HCT116 (cell line): Measurements from ENCODE around the gene BCS1L. TPM values are rescaled to one million over a fixed set of nuclear protein-coding genes. Genes with fewer than 3 reads are reported as not detected.

Experiments
- ATAC-seq: fragments of 200-7000 bp; cut with Tn5 transposase; 2 replicates; pipeline ENCODE4 v1.9.1; 2020; ENCODE audit warnings: mild to moderate bottlenecking, moderate library complexity
- BruUV-seq: library from RNA; stranded (reverse); fragments of 400-500 nt; replicated peaks from 2 replicates; lab custom pipeline; 2021; lab: Mats Ljungman, UMichigan
- CTCF ChIA-PET: fragments of 300-600 bp; sonication (Branson Sonifier 250); formaldehyde crosslinking; loops from one replicate; lab custom pipeline; 2021; ENCODE audit warnings: antibody characterized with exemption; lab: Charles Lee
- POLR2A ChIA-PET: fragments of 300-600, 350-600 bp; sonication (Branson Sonifier 250); formaldehyde crosslinking; loops from one replicate; lab custom pipeline; 2021; ENCODE audit warnings: antibody characterized with exemption; lab: Charles Lee
- RAD21 ChIA-PET, 2 experiments: fragments of 300-600 bp; sonication (Branson Sonifier 250); formaldehyde crosslinking; loops; one replicate each; lab custom pipeline; 2023; ENCODE audit warnings: low total read pairs in 2 of 2; ENCODE audit not compliant: uncharacterized antibody in 2 of 2, unreplicated experiment in 2 of 2, low non-redundant PET in 1 of 2; lab: Charles Lee
- DNase-seq: peaks from one replicate; pipeline ENCODE4 v3.0.0-alpha.2; 2010; ENCODE audit warnings: low read depth, low spot score
- H2AFZ ChIP-seq: fragments of 200-600 bp; shearing (Covaris generic), sonication (generic); 2 replicates; pipeline ENCODE4 v1.6.1; 2017; ENCODE audit warnings: low read depth, mixed run types, mixed read lengths, antibody characterized with exemption, low read length; ENCODE audit not compliant: poor library complexity, severe bottlenecking
- H3K27ac ChIP-seq: 2 replicates; pipeline ENCODE4 v1.5.1; 2012; ENCODE audit warnings: low read depth, low read length
- H3K27me3 ChIP-seq: fragments of 200-600 bp; sonication (generic); 2 replicates; pipeline ENCODE4 v1.6.1; 2016; ENCODE audit warnings: mixed run types, low read length, mixed read lengths; ENCODE audit not compliant: insufficient read depth
- H3K36me3 ChIP-seq, 2 experiments: fragments of 200-500 bp in 1 of 2; fragments of 200-600 bp in 1 of 2; sonication (Bioruptor generic) in 1 of 2; sonication (generic) in 1 of 2; 2 replicates each; pipeline versions ENCODE4 v1.5.1 to v1.6.1; 2014 to 2016; ENCODE audit warnings: low read length in 2 of 2, inconsistent platforms in 1 of 2, mixed read lengths in 1 of 2, mixed run types in 1 of 2; ENCODE audit not compliant: insufficient read depth in 2 of 2, control insufficient read depth in 1 of 2
- H3K4me1 ChIP-seq, 2 experiments: fragments of 200-600 bp in 1 of 2; sonication (generic) in 1 of 2; 2 replicates each; pipeline versions ENCODE4 v1.5.1 to v1.6.1; 2012 to 2017; ENCODE audit warnings: low read length in 2 of 2, inconsistent platforms in 1 of 2, mild to moderate bottlenecking in 1 of 2, mixed read lengths in 1 of 2, mixed run types in 1 of 2, moderate library complexity in 1 of 2; ENCODE audit not compliant: insufficient read depth in 2 of 2, control insufficient read depth in 1 of 2
- H3K4me2 ChIP-seq: fragments of 200-600 bp; sonication (generic); 2 replicates; pipeline ENCODE4 v1.6.1; 2017; ENCODE audit warnings: mixed run types, low read length, mixed read lengths
- H3K4me3 ChIP-seq, 2 experiments: fragments of 200-600 bp in 1 of 2; sonication (generic) in 1 of 2; replicated peaks in 1 of 2; 2 replicates each; pipeline ENCODE4 v1.5.1; 2011 to 2016; ENCODE audit warnings: low read length in 2 of 2, control low read depth in 1 of 2, low read depth in 1 of 2, mild to moderate bottlenecking in 1 of 2, mixed read lengths in 1 of 2, mixed run types in 1 of 2
- H3K79me2 ChIP-seq: fragments of 200-600 bp; sonication (generic); 2 replicates; pipeline ENCODE4 v1.6.1; 2017; ENCODE audit warnings: mild to moderate bottlenecking, mixed run types, low read length, moderate library complexity, mixed read lengths; ENCODE audit not compliant: insufficient read depth
- H3K9ac ChIP-seq: fragments of 200-600 bp; sonication (generic); 2 replicates; pipeline ENCODE4 v1.6.1; 2016; ENCODE audit warnings: low read length, mixed read lengths
- H3K9me2 ChIP-seq: fragments of 200-600 bp; sonication (generic), shearing (Covaris generic); 2 replicates; pipeline ENCODE4 v1.6.1; 2017; ENCODE audit warnings: mixed run types, mild to moderate bottlenecking, moderate library complexity; ENCODE audit not compliant: insufficient read depth
- H3K9me3 ChIP-seq, 2 experiments: fragments of 200-500 bp in 1 of 2; fragments of 200-600 bp in 1 of 2; sonication (Bioruptor generic) in 1 of 2; sonication (generic) in 1 of 2; 2 replicates each; pipeline ENCODE4 v1.6.1; 2014 to 2017; ENCODE audit warnings: low read length in 2 of 2, mixed read lengths in 2 of 2, inconsistent platforms in 1 of 2, low read depth in 1 of 2, mild to moderate bottlenecking in 1 of 2, mixed run types in 1 of 2, moderate library complexity in 1 of 2; ENCODE audit not compliant: control insufficient read depth in 1 of 2, insufficient read depth in 1 of 2
- H4K20me1 ChIP-seq: fragments of 200-600 bp; sonication (generic), shearing (Covaris generic); 2 replicates; pipeline ENCODE4 v1.6.1; 2017; ENCODE audit warnings: mixed run types, mild to moderate bottlenecking, moderate library complexity; ENCODE audit not compliant: insufficient read depth
- ATF3 ChIP-seq: IDR thresholded peaks from 2 replicates; pipeline ENCODE4 v1.6.1; 2012
- CTCF ChIP-seq, 3 experiments: fragments of 200-600 bp in 1 of 3; sonication (generic) in 1 of 3; IDR thresholded peaks in 2 of 3; conservative IDR thresholded peaks in 1 of 3; 2 replicates each; pipeline ENCODE4 v1.5.1; 2012 to 2017; ENCODE audit warnings: low read depth in 2 of 3, low read length in 2 of 3, antibody characterized with exemption in 1 of 3, borderline replicate concordance in 1 of 3, control low read depth in 1 of 3, mild to moderate bottlenecking in 1 of 3, mixed read lengths in 1 of 3, mixed run types in 1 of 3, moderate library complexity in 1 of 3; ENCODE audit not compliant: insufficient read depth in 1 of 3
- POLR2A ChIP-seq: IDR thresholded peaks from 2 replicates; pipeline ENCODE4 v1.7.0; 2011; ENCODE audit warnings: borderline replicate concordance; ENCODE audit not compliant: insufficient read depth, insufficient read length; ENCODE audit errors: extremely low read depth
- RAD21 ChIP-seq: IDR thresholded peaks from 2 replicates; pipeline ENCODE4 v1.6.1; 2012; ENCODE audit warnings: low read depth, mild to moderate bottlenecking
- SIN3A ChIP-seq: IDR thresholded peaks from 2 replicates; pipeline ENCODE4 v1.6.1; 2012; ENCODE audit warnings: low read depth
- SRF ChIP-seq: IDR thresholded peaks from 2 replicates; pipeline ENCODE4 v1.6.1; 2012; ENCODE audit warnings: low read depth
- intact Hi-C: fragments of 100-400 bp; cut with micrococcal nuclease; formaldehyde crosslinking; loops from 2 replicates; pipeline ENCODE4 v1.10.0; 2022
- total RNA-seq: library from RNA; stranded (reverse); gene quantifications from one replicate; pipeline ENCODE4 v1.2.1, GENCODE V29; 2021; ENCODE audit not compliant: unreplicated experiment

BCS1L gene
- total RNA-seq, 1 experiment from 2014 or later, result 57.4 TPM

- no peak overlapping the region for H3K4me3 ChIP-seq
- ChIA-PET RAD21 (no interaction called here), CTCF (interaction anchor here (1.3 to 3.5 kb wide), 4 partner anchors 10 to 378 kb away, joined by 3 to 18 read pairs (median 4); partner anchors contain the start of genes AAMP, BCS1L, PNKD and ZNF142)
- no TSS peak for BruUV-seq
- ATAC-seq (peak; percentile 89), DNase-seq (peak; percentile 32)
- peaks cover 51 to 63% of the 10 kb centered on the region in 2 experiments for H3K36me3 ChIP-seq
- no peak overlapping the region for H3K27ac ChIP-seq
- no peak for TF ChIP-seq SIN3A
- no peak for TF ChIP-seq ATF3
- peak; percentile 87 for TF ChIP-seq RAD21
- TF ChIP-seq POLR2A, result no peak
- no peak for TF ChIP-seq SRF
- TF ChIP-seq CTCF (IDR thresholded peaks at IDR 0.05 in 2 of 3, conservative IDR thresholded peaks at IDR 0.05 in 1 of 3; ENCODE audit: borderline replicate concordance in 1 of 3, insufficient read depth in 1 of 3, low read depth in 2 of 3, low read length in 2 of 3), result peak; percentile 82 to 89 (median 89)
- TF ChIP-seq, all 23 proteins: peak for 2
- no peaks in the 10 kb centered on the region for H3K9me2 ChIP-seq
- H3K27me3 ChIP-seq, result no peaks in the 10 kb centered on the region
- no peak overlapping the region for H3K9ac ChIP-seq
- H2AFZ ChIP-seq, result no peak overlapping the region
- peaks cover 28% of the 10 kb centered on the region; the same call in 1 of the 2 replicates for H3K79me2 ChIP-seq
- intact Hi-C loops, result loop anchor here (1.0 kb wide), 3 partner anchors 242 to 376 kb away; partner anchors contain the start of gene TMBIM1
- no peaks in the 10 kb centered on the region for H3K4me1 ChIP-seq
- POLR2A ChIA-PET, result no interaction called here
- no peaks in the 10 kb centered on the region; the same call in 1 of the 2 replicates for H4K20me1 ChIP-seq
- no peaks in the 10 kb centered on the region for H3K9me3 ChIP-seq
- no peak overlapping the region for H3K4me2 ChIP-seq
These were observed 11.2 kb upstream of the BCS1L start for GRCh38 chr2:218648088-218648786.
